H1 (cell line): ENCODE measurements around the gene RPS5. TPM values are rescaled to one million over a fixed set of nuclear protein-coding genes. Genes with fewer than 3 reads are reported as not detected.

ENCODE experiments used
- JUND ChIP-seq: IDR thresholded peaks from 2 replicates; pipeline ENCODE4 v1.6.1; 2011; ENCODE audit warnings: mild to moderate bottlenecking, improper control_type of control experiment, low read length
- NANOG ChIP-seq: IDR thresholded peaks from 2 replicates; pipeline ENCODE4 v1.6.1; 2011; ENCODE audit warnings: low read length, low read depth, mild to moderate bottlenecking, inconsistent platforms; ENCODE audit not compliant: insufficient read depth, poor library complexity, severe bottlenecking
- polyA plus RNA-seq, 7 experiments: library from polyadenylated mRNA; depleted of rRNA in 3 of 7; stranded (reverse) in 5 of 7; unstranded in 2 of 7; fragments of >200 nt in 5 of 7; fragments of 200-250 nt in 2 of 7; gene quantifications; 1 replicate in 5 of 7; 2 replicates in 1 of 7; 4 replicates in 1 of 7; pipeline versions ENCODE4 v1.2.1 to v1.2.3, GENCODE V29; 2011 to 2013; ENCODE audit warnings: missing spikeins in 2 of 7, mixed read lengths in 2 of 7
- total RNA-seq: library from RNA; stranded (reverse); fragmentation: NEBNext Ultra II Directional; extraction: Animal tissue kit (Norgen Biotek cat#: 25700); gene quantifications from 2 replicates; pipeline ENCODE4 v1.2.1, GENCODE V29; 2021

The RPS5 gene
- total and polyA plus RNA-seq, 2 of the 8 experiments (the other 6 are each of a cell fraction or from before 2014, with no cell fraction given): 1,557 to 5,731 TPM

DNA sequence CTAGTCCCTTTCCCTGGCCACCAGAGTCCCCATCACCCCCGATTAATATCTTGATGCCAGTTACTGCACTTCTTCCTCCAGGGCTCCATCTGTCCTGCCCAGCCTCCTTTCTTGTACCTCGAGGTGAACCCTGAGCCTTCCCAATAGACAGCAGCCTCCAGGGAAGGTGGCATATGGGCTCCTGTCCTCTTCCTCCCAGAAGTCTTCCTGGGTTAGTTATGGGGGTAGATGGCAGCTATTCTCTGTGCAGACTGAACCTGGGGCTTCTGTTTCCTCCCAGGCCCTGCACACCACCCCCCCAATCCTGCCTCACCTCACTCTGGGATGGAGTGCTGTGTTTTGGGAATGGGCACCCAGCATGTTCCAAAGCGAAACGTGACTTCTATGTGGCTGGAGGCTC is 11.0 kb downstream of the RPS5 start (continued):
- no peak for TF ChIP-seq JUND
- no peak for TF ChIP-seq NANOG
